IMR-90 (cell line): Measurements from ENCODE around the gene ARNT2. TPM values are rescaled to one million over a fixed set of nuclear protein-coding genes. Genes with fewer than 3 reads are reported as not detected.

Source experiments
- ATAC-seq: fragments of 200-7000 bp; cut with Tn5 transposase; 2 replicates; pipeline ENCODE4 v1.9.1; 2020; ENCODE audit warnings: low read depth, mild to moderate bottlenecking, moderate library complexity
- BruUV-seq: library from RNA; stranded (reverse); fragments of 400-500 nt; replicated peaks from 2 replicates; lab custom pipeline; 2021; lab: Mats Ljungman, UMichigan
- CTCF ChIA-PET: fragments of 300-600 bp; formaldehyde crosslinking; extraction: SDS; loops from one replicate; lab custom pipeline; 2021; ENCODE audit warnings: antibody characterized with exemption; lab: Yijun Ruan, JAX
- POLR2A ChIA-PET: fragments of 300-600 bp; sonication (Branson Sonifier 250); formaldehyde crosslinking; loops from one replicate; lab custom pipeline; 2022; ENCODE audit warnings: antibody characterized with exemption; ENCODE audit not compliant: unreplicated experiment; lab: Charles Lee
- DNase-seq: peaks from one replicate; pipeline ENCODE4 v3.0.0; 2013
- H2AFZ ChIP-seq: replicated peaks from 2 replicates; pipeline ENCODE3; 2013; ENCODE audit warnings: low read length, mild to moderate bottlenecking; ENCODE audit not compliant: poor library complexity
- H2AK5ac ChIP-seq: 2 replicates; pipeline ENCODE4 v1.6.1; 2013; ENCODE audit warnings: low read depth, low read length, inconsistent platforms
- H2AK9ac ChIP-seq: replicated peaks from 2 replicates; pipeline ENCODE3; 2013; ENCODE audit warnings: mild to moderate bottlenecking, low read depth, low read length, moderate library complexity; ENCODE audit not compliant: poor library complexity
- H2BK120ac ChIP-seq: 2 replicates; pipeline ENCODE4 v1.6.1; 2013; ENCODE audit warnings: low read depth, low read length, inconsistent platforms
- H2BK15ac ChIP-seq: 3 replicates; pipeline ENCODE4 v1.6.1; 2013; ENCODE audit warnings: low read depth, low read length, inconsistent platforms
- H2BK20ac ChIP-seq: 2 replicates; pipeline ENCODE4 v1.6.1; 2013; ENCODE audit warnings: low read depth, mild to moderate bottlenecking, inconsistent platforms, low read length, moderate library complexity
- H2BK5ac ChIP-seq: 2 replicates; pipeline ENCODE4 v1.6.1; 2013; ENCODE audit warnings: mild to moderate bottlenecking, low read depth, low read length, inconsistent platforms; ENCODE audit not compliant: poor library complexity, severe bottlenecking
- H3K14ac ChIP-seq: replicated peaks from 2 replicates; pipeline ENCODE4 v1.6.1; 2013; ENCODE audit warnings: low read depth, low read length, inconsistent platforms
- H3K18ac ChIP-seq: 2 replicates; pipeline ENCODE4 v1.6.1; 2013; ENCODE audit warnings: low read depth, low read length, control low read depth
- H3K23ac ChIP-seq: 2 replicates; pipeline ENCODE4 v1.6.1; 2013; ENCODE audit warnings: low read depth, low read length, inconsistent platforms
- H3K27ac ChIP-seq: 2 replicates; pipeline ENCODE4 v1.5.1; 2013; ENCODE audit warnings: mild to moderate bottlenecking, control low read depth, low read length; ENCODE audit not compliant: insufficient read depth
- H3K27me3 ChIP-seq: 2 replicates; pipeline ENCODE4 v1.6.1; 2013; ENCODE audit warnings: low read length; ENCODE audit not compliant: control insufficient read depth, insufficient read depth
- H3K36me3 ChIP-seq: 2 replicates; pipeline ENCODE4 v1.6.1; 2013; ENCODE audit warnings: low read length, mixed read lengths; ENCODE audit not compliant: control insufficient read depth, insufficient read depth
- H3K4ac ChIP-seq: 2 replicates; pipeline ENCODE4 v1.6.1; 2013; ENCODE audit warnings: low read depth, low read length, inconsistent platforms
- H3K4me1 ChIP-seq: 2 replicates; pipeline ENCODE4 v1.6.1; 2013; ENCODE audit warnings: low read length, mixed read lengths; ENCODE audit not compliant: control insufficient read depth, insufficient read depth
- H3K4me2 ChIP-seq: 2 replicates; pipeline ENCODE4 v1.6.1; 2013; ENCODE audit warnings: low read depth, mild to moderate bottlenecking, control low read depth, low read length, moderate library complexity
- H3K4me3 ChIP-seq: 2 replicates; pipeline ENCODE4 v1.5.1; 2013; ENCODE audit warnings: low read depth, mild to moderate bottlenecking, control low read depth, low read length, moderate library complexity; ENCODE audit not compliant: insufficient read depth
- H3K56ac ChIP-seq: 2 replicates; pipeline ENCODE4 v1.6.1; 2013; ENCODE audit warnings: low read length, inconsistent platforms; ENCODE audit not compliant: insufficient read depth; ENCODE audit errors: extremely low read depth
- H3K79me1 ChIP-seq, 2 experiments: 2 replicates each; pipeline ENCODE4 v1.6.1; 2013; ENCODE audit warnings: low read length in 2 of 2, inconsistent platforms in 1 of 2, low read depth in 1 of 2
- H3K9ac ChIP-seq: 2 replicates; pipeline ENCODE4 v1.6.1; 2013; ENCODE audit warnings: low read depth, low read length, control low read depth
- H3K9me1 ChIP-seq: 2 replicates; pipeline ENCODE4 v1.6.1; 2013; ENCODE audit warnings: low read length, inconsistent platforms; ENCODE audit not compliant: insufficient read depth
- H3K9me3 ChIP-seq: 2 replicates; pipeline ENCODE4 v1.6.1; 2013; ENCODE audit warnings: low read length; ENCODE audit not compliant: control insufficient read depth, insufficient read depth
- H4K20me1 ChIP-seq: 2 replicates; pipeline ENCODE4 v1.6.1; 2013; ENCODE audit warnings: low read length, inconsistent platforms; ENCODE audit not compliant: insufficient read depth
- H4K5ac ChIP-seq: 2 replicates; pipeline ENCODE4 v1.6.1; 2013; ENCODE audit warnings: mild to moderate bottlenecking, low read depth, low read length, control low read depth
- H4K8ac ChIP-seq, 2 experiments: 2 replicates each; pipeline ENCODE4 v1.6.1; 2013; ENCODE audit warnings: low read depth in 2 of 2, low read length in 2 of 2, control low read depth in 1 of 2, inconsistent platforms in 1 of 2
- H4K91ac ChIP-seq: 2 replicates; pipeline ENCODE4 v1.6.1; 2013; ENCODE audit warnings: low read depth, low read length, inconsistent platforms; ENCODE audit not compliant: insufficient read depth
- BHLHE40 ChIP-seq: fragments of 150-350 bp; IDR thresholded peaks from 2 replicates; pipeline ENCODE4 v1.6.1; 2016; ENCODE audit warnings: mild to moderate bottlenecking, low read depth, low read length
- FOS ChIP-seq: fragments of 150-350 bp; IDR thresholded peaks from 2 replicates; pipeline ENCODE4 v1.6.1; 2016; ENCODE audit warnings: low read depth, low read length
- NFE2L2 ChIP-seq: fragments of 150-350 bp; IDR thresholded peaks from 2 replicates; pipeline ENCODE4 v1.6.1; 2016; ENCODE audit warnings: low read depth, mild to moderate bottlenecking, low read length
- RAD21 ChIP-seq: IDR thresholded peaks from 2 replicates; pipeline ENCODE4 v1.6.1; 2012; ENCODE audit warnings: low read length, improper control_type of control experiment
- RFX5 ChIP-seq: IDR thresholded peaks from 2 replicates; pipeline ENCODE4 v1.8.0; 2012; ENCODE audit warnings: low read depth, mild to moderate bottlenecking, low read length, moderate library complexity
- WGBS, 2 experiments: methylation state at CpG; one replicate each; pipeline versions ENCODE4 v1.1.5 to v1.1.7; 2013; ENCODE audit warnings: missing lambda C conversion rate in 2 of 2; ENCODE audit not compliant: insufficient read length in 1 of 2; ENCODE audit errors: extremely low coverage in 2 of 2; 5-methylcytosine and 5-hydroxymethylcytosine counted together
- dilution Hi-C: fragments of 300-500 bp; cut with HindIII; formaldehyde crosslinking; loops from one replicate; pipeline ENCODE4 v1.14.3; 2018; ENCODE audit warnings: low sequenced_read_pairs; ENCODE audit not compliant: unreplicated experiment
- in situ Hi-C: fragments of 300-500 bp; cut with MboI; formaldehyde crosslinking; loops from 3 replicates; pipeline ENCODE4 v1.14.3; 2019; ENCODE audit warnings: low sequenced_read_pairs, inconsistent platforms, mixed read lengths
- intact Hi-C: fragments of 100-400 bp; cut with micrococcal nuclease; formaldehyde crosslinking; loops from 2 replicates; pipeline ENCODE4 v1.10.0; 2022
- polyA plus RNA-seq, 3 experiments: library from polyadenylated mRNA; depleted of rRNA; stranded (reverse); fragments of >200 nt; gene quantifications; 2 replicates each; pipeline ENCODE4 v1.2.3, GENCODE V29; 2012; ENCODE audit warnings: low replicate concordance in 1 of 3
- total RNA-seq: library from RNA; depleted of rRNA; stranded (reverse); fragments of >200 nt; gene quantifications from 2 replicates; pipeline ENCODE4 v1.2.3, GENCODE V29; 2012

Gene ARNT2
- total and polyA plus RNA-seq, 2 of the 4 experiments (the other 2 are of a cell fraction): 18.2 to 19.0 TPM

- dilution Hi-C loops (no loop called here), in situ Hi-C loops (no loop called here), intact Hi-C loops (no loop called here)
- H2BK15ac ChIP-seq: peak overlapping the region; percentile 95; the same call in 2 of the 3 replicates
- H2AFZ ChIP-seq: peak overlapping the region; percentile 82
- peak overlapping the region; percentile 74 for H3K14ac ChIP-seq
- no peaks in the 10 kb centered on the region for H3K27me3 ChIP-seq
- peak overlapping the region; percentile 98 for H4K5ac ChIP-seq
- H4K20me1 ChIP-seq: no peaks in the 10 kb centered on the region
- H3K9ac ChIP-seq: peak overlapping the region; percentile 46; the same call in 1 of the 2 replicates
- ChIA-PET CTCF (no interaction called here), POLR2A (no interaction called here)
- peak overlapping the region; percentile 48 for H2AK9ac ChIP-seq
- H4K91ac ChIP-seq: peak overlapping the region; percentile 94
- H3K23ac ChIP-seq: peak overlapping the region; percentile 71; the same call in 1 of the 2 replicates
- H3K4me2 ChIP-seq: peak overlapping the region; percentile 20
- peak overlapping the region; percentile 95 for H3K4ac ChIP-seq
- no TSS peak for BruUV-seq
- no peak overlapping the region for H3K4me3 ChIP-seq
- H2AK5ac ChIP-seq: peak overlapping the region; percentile 99
- H3K9me3 ChIP-seq: no peaks in the 10 kb centered on the region
- peak overlapping the region; percentile 73 for H2BK5ac ChIP-seq
- no peaks in the 10 kb centered on the region; a peak in 1 of 4 replicates for H3K79me1 ChIP-seq
- H2BK120ac ChIP-seq: peak overlapping the region; percentile 87
- H3K36me3 ChIP-seq: no peaks in the 10 kb centered on the region
- no peak for TF ChIP-seq FOS
- TF ChIP-seq RAD21: no peak
- TF ChIP-seq BHLHE40: peak; percentile 55; the same call in 1 of the 2 replicates
- TF ChIP-seq RFX5: no peak
- TF ChIP-seq NFE2L2: no peak
- peak overlapping the region; percentile 77 for H3K27ac ChIP-seq
- peak overlapping the region; percentile 97 for H3K18ac ChIP-seq
- no CpG with 5 or more reads among the region's 14 CpGs for WGBS, 2 experiments
- H2BK20ac ChIP-seq: peak overlapping the region; percentile 91
- peaks cover 30% of the 10 kb centered on the region for H3K4me1 ChIP-seq
- H3K56ac ChIP-seq: peak overlapping the region; percentile 29; the same call in 1 of the 2 replicates
- peak overlapping the region; percentile 85 to 88 for H4K8ac ChIP-seq
- ATAC-seq (peak; percentile 70), DNase-seq (peak; percentile 66)
- peaks cover 18% of the 10 kb centered on the region for H3K9me1 ChIP-seq
These were observed 211.7 kb downstream of the ARNT2 start for GRCh38 chr15:80615783-80616391.
